Right lobe of liver (tissue), 4 donors: ENCODE data around the gene NETO2.

Experiments
- POLR2A ChIP-seq: fragments of 450-650 bp; IDR thresholded peaks from one replicate; pipeline ENCODE4 v1.6.1; 2017; ENCODE audit warnings: antibody characterized with exemption, mild to moderate bottlenecking
- TF ChIP-seq, protein P1 (sequence below), 4 donors: fragments of 200-600 bp in 3 of 4; fragments of 450-650 bp in 1 of 4; IDR thresholded peaks; one replicate each; pipeline versions ENCODE4 v1.5.1 to v1.8.0; 2016 to 2022; ENCODE audit warnings: antibody characterized with exemption in 4 of 4, mild to moderate bottlenecking in 2 of 4
- donor health status: DM: no; HTN: no; CAD: no.
- donor health status: DM: no; HTN: no; CAD: no.
- donor health status: DM: no; HTN: yes; CAD: no.

DNA sequence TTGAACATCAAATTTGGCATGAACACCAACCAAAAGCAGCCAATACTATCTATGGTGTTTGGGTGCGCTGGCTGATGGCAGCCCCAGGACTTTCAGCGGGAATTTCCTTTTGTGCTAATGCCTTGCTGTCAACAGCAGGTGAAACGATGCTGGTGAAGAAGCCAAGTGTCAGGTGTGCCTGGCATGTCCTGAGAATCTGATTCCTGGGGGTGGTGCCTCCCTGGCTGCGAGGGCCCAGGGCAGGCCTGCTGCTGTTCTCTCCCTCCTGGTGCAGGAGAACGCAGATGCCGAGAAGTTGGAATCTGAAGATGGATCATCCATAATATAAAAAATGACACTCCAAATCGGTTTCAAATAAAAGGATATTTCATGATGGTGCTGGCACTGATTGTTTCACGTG, 108.3 kb downstream of the NETO2 start:
- TF ChIP-seq, protein P1, sequence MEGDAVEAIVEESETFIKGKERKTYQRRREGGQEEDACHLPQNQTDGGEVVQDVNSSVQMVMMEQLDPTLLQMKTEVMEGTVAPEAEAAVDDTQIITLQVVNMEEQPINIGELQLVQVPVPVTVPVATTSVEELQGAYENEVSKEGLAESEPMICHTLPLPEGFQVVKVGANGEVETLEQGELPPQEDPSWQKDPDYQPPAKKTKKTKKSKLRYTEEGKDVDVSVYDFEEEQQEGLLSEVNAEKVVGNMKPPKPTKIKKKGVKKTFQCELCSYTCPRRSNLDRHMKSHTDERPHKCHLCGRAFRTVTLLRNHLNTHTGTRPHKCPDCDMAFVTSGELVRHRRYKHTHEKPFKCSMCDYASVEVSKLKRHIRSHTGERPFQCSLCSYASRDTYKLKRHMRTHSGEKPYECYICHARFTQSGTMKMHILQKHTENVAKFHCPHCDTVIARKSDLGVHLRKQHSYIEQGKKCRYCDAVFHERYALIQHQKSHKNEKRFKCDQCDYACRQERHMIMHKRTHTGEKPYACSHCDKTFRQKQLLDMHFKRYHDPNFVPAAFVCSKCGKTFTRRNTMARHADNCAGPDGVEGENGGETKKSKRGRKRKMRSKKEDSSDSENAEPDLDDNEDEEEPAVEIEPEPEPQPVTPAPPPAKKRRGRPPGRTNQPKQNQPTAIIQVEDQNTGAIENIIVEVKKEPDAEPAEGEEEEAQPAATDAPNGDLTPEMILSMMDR (IDR thresholded peaks at IDR 0.05): no peak
- TF ChIP-seq POLR2A: no peak
